Neural cell (in vitro differentiated cells): ENCODE results near the gene PWWP2B. TPM values are rescaled to one million over a fixed set of nuclear protein-coding genes. Genes with fewer than 3 reads are reported as not detected.

Source experiments
- H2AFZ ChIP-seq: fragments of 200-600, 300-800 bp; sonication (generic), shearing (Covaris generic); 2 replicates; pipeline ENCODE4 v1.6.0; 2014; ENCODE audit warnings: low read depth, mild to moderate bottlenecking, antibody characterized with exemption, low read length, moderate library complexity
- H3F3A ChIP-seq: fragments of 200-600 bp; shearing (Covaris generic); 2 replicates; pipeline ENCODE4 v1.6.1; 2016; ENCODE audit warnings: mild to moderate bottlenecking, moderate library complexity, mixed read lengths, antibody characterized with exemption, low read length; ENCODE audit not compliant: insufficient read depth, poor library complexity, severe bottlenecking
- H3K27ac ChIP-seq: fragments of 200-600, 300-800 bp; sonication (generic), shearing (Covaris generic); 2 replicates; pipeline ENCODE4 v1.5.1; 2014; ENCODE audit warnings: mild to moderate bottlenecking, low read length, moderate library complexity
- H3K27me3 ChIP-seq: fragments of 300-800, 200-600 bp; sonication (generic), shearing (Covaris generic); 2 replicates; pipeline ENCODE4 v1.6.0; 2014; ENCODE audit warnings: mild to moderate bottlenecking, low read depth, low read length, moderate library complexity; ENCODE audit not compliant: insufficient read depth
- H3K36me3 ChIP-seq: fragments of 300-800, 200-600 bp; sonication (generic), shearing (Covaris generic); 2 replicates; pipeline ENCODE4 v1.5.1; 2014; ENCODE audit warnings: mild to moderate bottlenecking, antibody characterized with exemption, low read length, moderate library complexity; ENCODE audit not compliant: insufficient read depth
- H3K4me2 ChIP-seq: fragments of 300-800, 200-600 bp; sonication (generic), shearing (Covaris generic); 2 replicates; pipeline ENCODE4 v1.6.0; 2014; ENCODE audit warnings: mild to moderate bottlenecking, low read length
- H3K4me3 ChIP-seq: fragments of 300-800, 200-600 bp; sonication (generic), shearing (Covaris generic); 2 replicates; pipeline ENCODE4 v1.5.1; 2014; ENCODE audit warnings: mild to moderate bottlenecking, low read length, moderate library complexity
- H3K79me2 ChIP-seq: fragments of 200-600 bp; shearing (Covaris generic); replicated peaks from 2 replicates; pipeline ENCODE4 v1.6.0; 2014; ENCODE audit warnings: mild to moderate bottlenecking, low read length, moderate library complexity; ENCODE audit not compliant: insufficient read depth
- H3K9ac ChIP-seq: fragments of 300-800, 200-600 bp; sonication (generic), shearing (Covaris generic); 2 replicates; pipeline ENCODE4 v1.6.1; 2016; ENCODE audit warnings: mild to moderate bottlenecking, low read length, mixed read lengths
- H3K9me2 ChIP-seq: fragments of 200-600 bp; shearing (Covaris generic); 2 replicates; pipeline ENCODE4 v1.6.1; 2016; ENCODE audit warnings: mild to moderate bottlenecking, low read length, mixed read lengths; ENCODE audit not compliant: insufficient read depth
- H3K9me3 ChIP-seq: fragments of 200-600, 300-800 bp; sonication (generic), shearing (Covaris generic); 2 replicates; pipeline ENCODE4 v1.6.1; 2016; ENCODE audit warnings: mild to moderate bottlenecking, mixed run types, low read length, moderate library complexity, mixed read lengths
- H4K20me1 ChIP-seq: fragments of 200-600 bp; shearing (Covaris generic); 2 replicates; pipeline ENCODE4 v1.6.1; 2016; ENCODE audit warnings: mild to moderate bottlenecking, mixed run types; ENCODE audit not compliant: insufficient read depth
- EP300 ChIP-seq: fragments of 450-650 bp; conservative IDR thresholded peaks from 2 replicates; pipeline ENCODE4 v1.6.1; 2014; ENCODE audit warnings: antibody characterized with exemption, mild to moderate bottlenecking, moderate library complexity; ENCODE audit not compliant: poor library complexity, severe bottlenecking
- EZH2 ChIP-seq: fragments of 200-600, 300-800 bp; shearing (Covaris generic), sonication (generic); IDR thresholded peaks from 2 replicates; pipeline ENCODE4 v1.6.1; 2014; ENCODE audit warnings: antibody characterized with exemption, low read length, borderline replicate concordance, mild to moderate bottlenecking; ENCODE audit not compliant: insufficient read depth, poor library complexity, severe bottlenecking
- MXI1 ChIP-seq: fragments of 450-650 bp; conservative IDR thresholded peaks from 2 replicates; pipeline ENCODE4 v1.6.1; 2014; ENCODE audit warnings: antibody characterized with exemption, mild to moderate bottlenecking; ENCODE audit not compliant: poor library complexity, severe bottlenecking
- POLR2AphosphoS5 ChIP-seq: IDR thresholded peaks from 2 replicates; pipeline ENCODE4 v1.6.1; 2012
- RAD21 ChIP-seq: fragments of 450-650 bp; conservative IDR thresholded peaks from 2 replicates; pipeline ENCODE4 v1.6.1; 2014; ENCODE audit warnings: antibody characterized with exemption, mild to moderate bottlenecking, moderate library complexity
- SMC3 ChIP-seq: fragments of 450-650 bp; conservative IDR thresholded peaks from 2 replicates; pipeline ENCODE4 v1.6.1; 2014; ENCODE audit warnings: antibody characterized with exemption, mild to moderate bottlenecking, moderate library complexity; ENCODE audit not compliant: poor library complexity
- TAF1 ChIP-seq: IDR thresholded peaks from 2 replicates; pipeline ENCODE4 v1.6.1; 2012; ENCODE audit warnings: low read depth
- polyA plus RNA-seq: library from polyadenylated mRNA; depleted of rRNA; stranded (reverse); fragments of >200 nt; gene quantifications from 2 replicates; pipeline ENCODE4 v1.2.3, GENCODE V29; 2014
- TF ChIP-seq, protein P1 (sequence below): fragments of 450-650 bp; IDR thresholded peaks from 2 replicates; pipeline ENCODE4 v1.5.1; 2014; ENCODE audit warnings: antibody characterized with exemption, mild to moderate bottlenecking, moderate library complexity; ENCODE audit not compliant: poor library complexity, severe bottlenecking
- TF ChIP-seq, protein P2 (sequence below): IDR thresholded peaks from 2 replicates; pipeline ENCODE4 v1.6.1; 2012; ENCODE audit warnings: borderline replicate concordance

The PWWP2B gene
- polyA plus RNA-seq, 1 donor from 2014 or later = 13.0 TPM

GRCh38 chr10:132439025-132439388 is 42.0 kb downstream of the PWWP2B start:
- H3K4me3 ChIP-seq = no peak overlapping the region
- H3K36me3 ChIP-seq = no peaks in the 10 kb centered on the region
- H3K4me2 ChIP-seq = no peak overlapping the region
- H3K27me3 ChIP-seq = no peaks in the 10 kb centered on the region
- no peak overlapping the region for H3K27ac ChIP-seq
- H2AFZ ChIP-seq = no peak overlapping the region
- no peaks in the 10 kb centered on the region for H3K79me2 ChIP-seq
- H4K20me1 ChIP-seq = no peaks in the 10 kb centered on the region
- no peaks in the 10 kb centered on the region for H3K9me3 ChIP-seq
- TF ChIP-seq EP300 (no peak), SMC3 (no peak), MXI1 (no peak), EZH2 (no peak), TAF1 (no peak), RAD21 (no peak), POLR2AphosphoS5 (no peak)
- TF ChIP-seq, protein P1, sequence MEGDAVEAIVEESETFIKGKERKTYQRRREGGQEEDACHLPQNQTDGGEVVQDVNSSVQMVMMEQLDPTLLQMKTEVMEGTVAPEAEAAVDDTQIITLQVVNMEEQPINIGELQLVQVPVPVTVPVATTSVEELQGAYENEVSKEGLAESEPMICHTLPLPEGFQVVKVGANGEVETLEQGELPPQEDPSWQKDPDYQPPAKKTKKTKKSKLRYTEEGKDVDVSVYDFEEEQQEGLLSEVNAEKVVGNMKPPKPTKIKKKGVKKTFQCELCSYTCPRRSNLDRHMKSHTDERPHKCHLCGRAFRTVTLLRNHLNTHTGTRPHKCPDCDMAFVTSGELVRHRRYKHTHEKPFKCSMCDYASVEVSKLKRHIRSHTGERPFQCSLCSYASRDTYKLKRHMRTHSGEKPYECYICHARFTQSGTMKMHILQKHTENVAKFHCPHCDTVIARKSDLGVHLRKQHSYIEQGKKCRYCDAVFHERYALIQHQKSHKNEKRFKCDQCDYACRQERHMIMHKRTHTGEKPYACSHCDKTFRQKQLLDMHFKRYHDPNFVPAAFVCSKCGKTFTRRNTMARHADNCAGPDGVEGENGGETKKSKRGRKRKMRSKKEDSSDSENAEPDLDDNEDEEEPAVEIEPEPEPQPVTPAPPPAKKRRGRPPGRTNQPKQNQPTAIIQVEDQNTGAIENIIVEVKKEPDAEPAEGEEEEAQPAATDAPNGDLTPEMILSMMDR = no peak
- TF ChIP-seq, protein P2, sequence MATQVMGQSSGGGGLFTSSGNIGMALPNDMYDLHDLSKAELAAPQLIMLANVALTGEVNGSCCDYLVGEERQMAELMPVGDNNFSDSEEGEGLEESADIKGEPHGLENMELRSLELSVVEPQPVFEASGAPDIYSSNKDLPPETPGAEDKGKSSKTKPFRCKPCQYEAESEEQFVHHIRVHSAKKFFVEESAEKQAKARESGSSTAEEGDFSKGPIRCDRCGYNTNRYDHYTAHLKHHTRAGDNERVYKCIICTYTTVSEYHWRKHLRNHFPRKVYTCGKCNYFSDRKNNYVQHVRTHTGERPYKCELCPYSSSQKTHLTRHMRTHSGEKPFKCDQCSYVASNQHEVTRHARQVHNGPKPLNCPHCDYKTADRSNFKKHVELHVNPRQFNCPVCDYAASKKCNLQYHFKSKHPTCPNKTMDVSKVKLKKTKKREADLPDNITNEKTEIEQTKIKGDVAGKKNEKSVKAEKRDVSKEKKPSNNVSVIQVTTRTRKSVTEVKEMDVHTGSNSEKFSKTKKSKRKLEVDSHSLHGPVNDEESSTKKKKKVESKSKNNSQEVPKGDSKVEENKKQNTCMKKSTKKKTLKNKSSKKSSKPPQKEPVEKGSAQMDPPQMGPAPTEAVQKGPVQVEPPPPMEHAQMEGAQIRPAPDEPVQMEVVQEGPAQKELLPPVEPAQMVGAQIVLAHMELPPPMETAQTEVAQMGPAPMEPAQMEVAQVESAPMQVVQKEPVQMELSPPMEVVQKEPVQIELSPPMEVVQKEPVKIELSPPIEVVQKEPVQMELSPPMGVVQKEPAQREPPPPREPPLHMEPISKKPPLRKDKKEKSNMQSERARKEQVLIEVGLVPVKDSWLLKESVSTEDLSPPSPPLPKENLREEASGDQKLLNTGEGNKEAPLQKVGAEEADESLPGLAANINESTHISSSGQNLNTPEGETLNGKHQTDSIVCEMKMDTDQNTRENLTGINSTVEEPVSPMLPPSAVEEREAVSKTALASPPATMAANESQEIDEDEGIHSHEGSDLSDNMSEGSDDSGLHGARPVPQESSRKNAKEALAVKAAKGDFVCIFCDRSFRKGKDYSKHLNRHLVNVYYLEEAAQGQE = no peak
- H3K9ac ChIP-seq = no peak overlapping the region
- no peaks in the 10 kb centered on the region for H3F3A ChIP-seq
- no peaks in the 10 kb centered on the region for H3K9me2 ChIP-seq

DNA sequence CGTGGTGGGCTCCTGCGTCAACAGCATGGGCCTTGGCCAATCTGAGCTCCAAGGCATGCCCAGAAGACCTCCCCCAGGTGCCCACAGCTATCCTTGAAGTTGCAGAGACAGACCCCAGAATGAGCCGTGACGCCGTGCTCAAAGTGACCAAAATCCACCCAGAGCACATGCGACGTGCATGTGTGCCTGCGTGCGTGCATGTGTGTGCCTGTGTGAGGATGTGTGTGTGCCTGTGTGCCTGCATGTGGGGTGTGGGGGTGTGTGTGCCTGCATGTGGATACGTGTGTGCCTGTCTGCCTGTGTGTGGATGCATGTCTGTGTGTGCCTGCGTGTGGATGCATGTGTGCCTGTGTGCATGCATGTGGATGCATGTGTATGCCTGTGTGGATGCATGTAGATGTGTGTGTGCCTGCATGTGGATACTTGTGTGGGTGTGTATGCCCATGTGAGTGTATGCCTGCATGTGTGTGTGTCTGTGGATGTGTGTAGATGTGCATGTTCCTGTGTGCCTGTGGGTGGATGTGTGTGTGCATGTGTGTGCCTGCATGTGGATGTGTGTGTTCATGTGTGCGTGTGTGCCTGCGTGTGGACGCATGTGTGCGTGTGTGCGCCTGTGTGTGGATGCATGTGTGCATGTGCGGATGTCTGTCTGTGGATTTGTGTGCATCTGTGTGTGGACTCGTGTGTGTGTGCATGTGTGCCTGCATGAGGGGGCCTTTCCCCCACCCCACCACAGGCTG is 42.6 kb downstream of the PWWP2B start:
- Histone ChIP-seq H3K9me3 (no peaks in the 10 kb centered on the region), H3K79me2 (no peaks in the 10 kb centered on the region), H3K9ac (no peak overlapping the region), H3K9me2 (no peaks in the 10 kb centered on the region), H3K36me3 (no peaks in the 10 kb centered on the region), H3K27ac (no peak overlapping the region), H3K4me3 (no peak overlapping the region), H4K20me1 (no peaks in the 10 kb centered on the region), H3F3A (no peaks in the 10 kb centered on the region), H2AFZ (no peak overlapping the region), H3K4me2 (no peak overlapping the region), H3K27me3 (no peaks in the 10 kb centered on the region)
- TF ChIP-seq, protein P2 = no peak
- TF ChIP-seq EZH2 (no peak), RAD21 (no peak), EP300 (no peak), SMC3 (no peak), TAF1 (no peak)
- TF ChIP-seq, protein P1 = no peak
